H9 (cell line): ENCODE data around the gene CARD19. TPM values are rescaled to one million over a fixed set of nuclear protein-coding genes. Genes with fewer than 3 reads are reported as not detected.
"Not testable (repeated sequence)": the region's sequence is repeated elsewhere in the genome, so short reads cannot be mapped to it uniquely, and the experiment has no call there.

Experiments
- DNase-seq: peaks from one replicate; pipeline ENCODE4 v3.0.0-alpha.2; 2017
- H2AFZ ChIP-seq: one replicate; pipeline ENCODE4 v1.6.1; 2013; ENCODE audit warnings: mild to moderate bottlenecking, low read length, control low read depth, moderate library complexity
- H2AK5ac ChIP-seq: 2 replicates; pipeline ENCODE4 v1.6.1; 2013; ENCODE audit warnings: low read length, control low read depth, mixed read lengths; ENCODE audit not compliant: insufficient read length
- H2BK120ac ChIP-seq: one replicate; pipeline ENCODE4 v1.6.1; 2013; ENCODE audit warnings: low read depth, mild to moderate bottlenecking, low read length, control low read depth, inconsistent platforms; ENCODE audit not compliant: poor library complexity, severe bottlenecking
- H2BK12ac ChIP-seq: 2 replicates; pipeline ENCODE4 v1.6.1; 2013; ENCODE audit warnings: low read length, control low read depth, mixed read lengths, low read depth; ENCODE audit not compliant: insufficient read length
- H2BK15ac ChIP-seq: 2 replicates; pipeline ENCODE4 v1.6.1; 2013; ENCODE audit warnings: low read depth, low read length, control low read depth
- H2BK20ac ChIP-seq: one replicate; pipeline ENCODE4 v1.6.1; 2013; ENCODE audit warnings: low read depth, mild to moderate bottlenecking, low read length, control low read depth, inconsistent platforms; ENCODE audit not compliant: poor library complexity, severe bottlenecking
- H2BK5ac ChIP-seq: 2 replicates; pipeline ENCODE4 v1.6.1; 2013; ENCODE audit warnings: low read length, control low read depth, mixed read lengths; ENCODE audit not compliant: insufficient read length
- H3K14ac ChIP-seq: 2 replicates; pipeline ENCODE4 v1.6.1; 2013; ENCODE audit warnings: low read length, control low read depth; ENCODE audit not compliant: insufficient read depth
- H3K18ac ChIP-seq: 2 replicates; pipeline ENCODE4 v1.6.1; 2013; ENCODE audit warnings: low read depth, mild to moderate bottlenecking, mixed read lengths, low read length, control low read depth; ENCODE audit not compliant: insufficient read length
- H3K23ac ChIP-seq: 2 replicates; pipeline ENCODE4 v1.6.1; 2013; ENCODE audit warnings: low read length, control low read depth, mixed read lengths, low read depth; ENCODE audit not compliant: insufficient read length
- H3K23me2 ChIP-seq: 2 replicates; pipeline ENCODE4 v1.6.1; 2013; ENCODE audit warnings: low read depth, mild to moderate bottlenecking, mixed read lengths, low read length, control low read depth; ENCODE audit not compliant: insufficient read length, poor library complexity, severe bottlenecking
- H3K27ac ChIP-seq: 2 replicates; pipeline ENCODE4 v1.5.1; 2013; ENCODE audit warnings: low read length, control low read depth, mixed read lengths, low read depth; ENCODE audit not compliant: insufficient read length
- H3K27me3 ChIP-seq: 2 replicates; pipeline ENCODE4 v1.6.1; 2013; ENCODE audit warnings: low read length, control low read depth, inconsistent platforms; ENCODE audit not compliant: insufficient read depth
- H3K4ac ChIP-seq: 2 replicates; pipeline ENCODE4 v1.6.1; 2013; ENCODE audit warnings: low read depth, mild to moderate bottlenecking, control low read depth, inconsistent platforms, low read length, moderate library complexity
- H3K4me1 ChIP-seq: 2 replicates; pipeline ENCODE4 v1.6.1; 2013; ENCODE audit warnings: low read length, control low read depth, inconsistent platforms; ENCODE audit not compliant: insufficient read depth
- H3K4me2 ChIP-seq: 2 replicates; pipeline ENCODE4 v1.6.1; 2013; ENCODE audit warnings: low read length, control low read depth, mixed read lengths; ENCODE audit not compliant: insufficient read length, insufficient read depth
- H3K56ac ChIP-seq: 2 replicates; pipeline ENCODE4 v1.6.1; 2013; ENCODE audit warnings: low read depth, mild to moderate bottlenecking, mixed read lengths, low read length, control low read depth; ENCODE audit not compliant: insufficient read length
- H3K79me1 ChIP-seq: 2 replicates; pipeline ENCODE4 v1.6.1; 2013; ENCODE audit warnings: low read depth, mild to moderate bottlenecking, moderate library complexity, low read length, control low read depth, inconsistent platforms; ENCODE audit not compliant: insufficient read depth, poor library complexity, severe bottlenecking
- H3K79me2 ChIP-seq: 2 replicates; pipeline ENCODE4 v1.6.1; 2013; ENCODE audit warnings: low read length, control low read depth, inconsistent platforms; ENCODE audit not compliant: insufficient read depth
- H3K9ac ChIP-seq: 2 replicates; pipeline ENCODE4 v1.6.1; 2013; ENCODE audit warnings: low read length, control low read depth, mixed read lengths; ENCODE audit not compliant: insufficient read length; ENCODE audit errors: extremely low read depth
- H3K9me3 ChIP-seq: one replicate; pipeline ENCODE4 v1.6.1; 2013; ENCODE audit warnings: low read depth, low read length, inconsistent platforms; ENCODE audit not compliant: control insufficient read depth
- H3T11ph ChIP-seq: one replicate; pipeline ENCODE4 v1.6.1; 2013; ENCODE audit warnings: mild to moderate bottlenecking, low read length, control low read depth, inconsistent platforms
- H4K20me1 ChIP-seq: one replicate; pipeline ENCODE4 v1.6.1; 2013; ENCODE audit not compliant: control insufficient read depth, insufficient read length, insufficient read depth
- H4K5ac ChIP-seq: 2 replicates; pipeline ENCODE4 v1.6.1; 2013; ENCODE audit warnings: low read depth, mild to moderate bottlenecking, mixed read lengths, low read length, control low read depth; ENCODE audit not compliant: insufficient read length
- H4K8ac ChIP-seq: replicated peaks from 2 replicates; pipeline ENCODE4 v1.6.1; 2013; ENCODE audit warnings: low read length, control low read depth, mixed read lengths, low read depth; ENCODE audit not compliant: insufficient read length
- H4K91ac ChIP-seq: 2 replicates; pipeline ENCODE4 v1.6.1; 2013; ENCODE audit warnings: low read depth, mild to moderate bottlenecking, moderate library complexity, mixed read lengths, low read length, control low read depth; ENCODE audit not compliant: insufficient read length
- H3K27ac Mint-ChIP-seq, 3 experiments: 2 replicates in 2 of 3; 3 replicates in 1 of 3; pipeline ENCODE4 v1.8.0; 2020 to 2021; ENCODE audit warnings: mixed read lengths in 3 of 3, mild to moderate bottlenecking in 1 of 3, moderate library complexity in 1 of 3
- H3K27me3 Mint-ChIP-seq: 2 replicates; pipeline ENCODE4 v1.8.0; 2021; ENCODE audit warnings: low read depth, mild to moderate bottlenecking, moderate library complexity, mixed read lengths
- H3K36me3 Mint-ChIP-seq, 3 experiments: 2 replicates in 2 of 3; 3 replicates in 1 of 3; pipeline ENCODE4 v1.8.0; 2020 to 2021; ENCODE audit warnings: low read depth in 3 of 3, mixed read lengths in 3 of 3; ENCODE audit not compliant: insufficient read depth in 1 of 3
- H3K4me1 Mint-ChIP-seq, 2 experiments: 2 replicates each; pipeline ENCODE4 v1.8.0; 2020; ENCODE audit warnings: mixed read lengths in 2 of 2
- H3K4me3 Mint-ChIP-seq, 2 experiments: 2 replicates in 1 of 2; 3 replicates in 1 of 2; pipeline ENCODE4 v1.8.0; 2020 to 2021; ENCODE audit warnings: mild to moderate bottlenecking in 2 of 2, mixed read lengths in 2 of 2, moderate library complexity in 1 of 2
- H3K9me3 Mint-ChIP-seq, 2 experiments: 2 replicates in 1 of 2; 3 replicates in 1 of 2; pipeline ENCODE4 v1.8.0; 2020; ENCODE audit warnings: mild to moderate bottlenecking in 2 of 2, mixed read lengths in 2 of 2, moderate library complexity in 1 of 2
- CTCF ChIP-seq: fragments of 200-600 bp; sonication (generic); conservative IDR thresholded peaks from 3 replicates; pipeline ENCODE4 v1.8.0; 2021; ENCODE audit warnings: antibody characterized with exemption, mild to moderate bottlenecking
- WGBS: extraction: QIAGEN DNeasy Blood & Tissue Kit; methylation state at CpG from one replicate; pipeline ENCODE4 v1.1.7; 2013; ENCODE audit warnings: missing lambda C conversion rate, low lambda C conversion rate, mixed read lengths; ENCODE audit not compliant: insufficient read length; ENCODE audit errors: extremely low coverage; 5-methylcytosine and 5-hydroxymethylcytosine counted together
- total RNA-seq: library from RNA; stranded (reverse); gene quantifications from 2 replicates; pipeline ENCODE4 v1.2.1, GENCODE V29; 2021

CARD19 gene
- total RNA-seq, 1 experiment from 2014 or later, result 21.4 TPM

GRCh38 chr9:93100276-93100636, 4.2 kb downstream of the CARD19 start:
- Histone ChIP-seq H2BK5ac (no peak overlapping the region), H2BK12ac (no peak overlapping the region), H4K5ac (no peak overlapping the region), H3K56ac (no peak overlapping the region), H3K9me3 (no peaks in the 10 kb centered on the region), H3K23me2 (peaks cover 6% of the 10 kb centered on the region), H3K9ac (no peak overlapping the region), H4K91ac (no peak overlapping the region), H4K8ac (no peak overlapping the region), H4K20me1 (no peaks in the 10 kb centered on the region), H3K4ac (no peak overlapping the region), H3K18ac (no peak overlapping the region), H3K4me2 (no peak overlapping the region), H3K23ac (no peak overlapping the region), H3K4me1 (no peaks in the 10 kb centered on the region; the same call in 1 of the 2 replicates), H2AFZ (no peak overlapping the region), H3K14ac (no peak overlapping the region), H2BK120ac (no peak overlapping the region), H3K27me3 (no peaks in the 10 kb centered on the region), H2BK15ac (no peak overlapping the region), H2AK5ac (no peak overlapping the region), H3K79me1 (no peaks in the 10 kb centered on the region), H3K79me2 (no peaks in the 10 kb centered on the region; the same call in 1 of the 2 replicates), H3T11ph (no peak overlapping the region), H2BK20ac (no peak overlapping the region), H3K27ac (no peak overlapping the region)
- no CpG with 5 or more reads among the region's 8 CpGs for WGBS
- H3K9me3 Mint-ChIP-seq, result peaks cover 4 to 9% of the 10 kb centered on the region in 2 experiments; a peak in 4 of 5 replicates
- H3K27me3 Mint-ChIP-seq, result peaks cover 2% of the 10 kb centered on the region
- H3K36me3 Mint-ChIP-seq, result peaks cover 5 to 6% (median 5%) of the 10 kb centered on the region in 3 experiments; a peak in 5 of 7 replicates
- peaks cover 7 to 10% of the 10 kb centered on the region in 2 experiments for H3K4me1 Mint-ChIP-seq
- TF ChIP-seq CTCF, result no peak
- no peak for DNase-seq
- no peak overlapping the region for H3K27ac Mint-ChIP-seq
- H3K4me3 Mint-ChIP-seq, result no peak overlapping the region

GRCh38 chr9:93101086-93101485, 5.1 kb downstream of the CARD19 start:
- H2BK5ac ChIP-seq, H3K18ac ChIP-seq, H3K23ac ChIP-seq, H3K27me3 ChIP-seq, H3K23me2 ChIP-seq, H3K4me2 ChIP-seq, H2BK120ac ChIP-seq, H3K36me3 Mint-ChIP-seq, H3K56ac ChIP-seq, H3K27ac ChIP-seq, H4K20me1 ChIP-seq, H3K4ac ChIP-seq, H3K14ac ChIP-seq, H3K27me3 Mint-ChIP-seq, H3K9me3 ChIP-seq, H2BK20ac ChIP-seq, H3K27ac Mint-ChIP-seq, H2BK12ac ChIP-seq, H4K5ac ChIP-seq, H2AK5ac ChIP-seq, H3T11ph ChIP-seq, H3K79me1 ChIP-seq, DNase-seq, H3K79me2 ChIP-seq, H3K4me3 Mint-ChIP-seq, H4K91ac ChIP-seq, H2AFZ ChIP-seq, H3K9me3 Mint-ChIP-seq, H4K8ac ChIP-seq, H3K4me1 ChIP-seq, H2BK15ac ChIP-seq, H3K9ac ChIP-seq: not testable (repeated sequence)
- WGBS, result no CpG with 5 or more reads among the region's 11 CpGs
- peaks cover 7 to 10% of the 10 kb centered on the region in 2 experiments for H3K4me1 Mint-ChIP-seq
